NCI-H460 (cell line): ENCODE measurements around the gene TRIM61. TPM values are rescaled to one million over a fixed set of nuclear protein-coding genes. Genes with fewer than 3 reads are reported as not detected.
"Not testable (repeated sequence)": the region's sequence is repeated elsewhere in the genome, so short reads cannot be mapped to it uniquely, and the experiment has no call there.

Experiments
- DNase-seq: peaks from one replicate; pipeline ENCODE4 v3.0.0-alpha.2; 2016; ENCODE audit warnings: low read depth; ENCODE audit errors: extremely low read depth
- total RNA-seq: library from RNA; depleted of rRNA; stranded (reverse); fragments of >200 nt; shearing (Covaris generic); gene quantifications from 2 replicates; pipeline ENCODE4 v1.2.3, GENCODE V29; 2014

The TRIM61 gene
- total RNA-seq, 1 experiment from 2014 or later: not detected

GRCh38 chr4:164959421-164959820, 18.0 kb downstream of the TRIM61 start:
- DNase-seq: not testable (repeated sequence)

DNA sequence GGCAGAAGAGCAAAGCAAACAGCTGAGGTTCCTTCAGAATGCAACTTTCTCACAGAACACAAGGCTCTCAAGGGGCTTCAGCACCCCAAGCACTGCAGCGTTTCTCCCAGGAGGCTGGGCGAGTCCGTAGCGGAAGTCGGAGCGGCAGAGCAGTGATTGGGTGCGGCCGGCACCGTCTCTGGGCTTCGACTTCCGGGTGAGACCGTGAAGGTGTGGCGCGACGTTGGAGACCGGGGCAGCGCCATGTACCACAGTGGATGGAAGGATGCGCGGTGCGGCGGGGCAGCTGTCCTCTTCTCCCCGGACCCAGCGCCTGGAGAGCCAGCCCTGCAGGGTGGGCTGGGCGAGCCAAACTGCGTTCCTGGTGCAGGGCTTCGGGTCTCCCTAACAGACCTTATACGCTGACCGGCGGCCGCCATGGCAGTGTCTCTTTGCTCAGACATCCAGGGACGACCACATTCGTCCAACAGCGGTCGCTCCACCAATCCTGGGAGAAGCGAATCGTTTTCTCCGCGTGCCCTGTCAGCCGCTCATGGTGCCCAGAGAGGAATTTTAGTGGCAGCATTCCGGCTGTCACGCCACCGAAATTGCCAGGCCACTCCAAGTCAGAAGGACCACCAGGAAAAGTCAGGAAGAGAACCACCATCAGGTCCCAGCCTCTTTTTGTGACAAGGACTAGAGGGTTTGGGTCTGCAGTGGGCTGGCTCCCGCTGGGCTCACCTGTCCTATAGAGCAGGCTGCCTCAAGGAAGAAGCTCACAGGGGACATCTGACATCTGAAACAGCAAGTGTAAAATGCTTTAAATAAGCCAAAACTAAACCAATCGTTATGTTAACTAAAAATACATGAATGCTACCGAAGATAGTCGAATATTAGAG, 20.5 kb downstream of the TRIM61 start:
- DNase-seq: peak; percentile 61

- no peak for DNase-seq
These were observed 22.2 kb downstream of the TRIM61 start for GRCh38 chr4:164955107-164955805.

- no peak for DNase-seq
These were observed 24.9 kb downstream of the TRIM61 start for GRCh38 chr4:164952551-164952950.

DNA sequence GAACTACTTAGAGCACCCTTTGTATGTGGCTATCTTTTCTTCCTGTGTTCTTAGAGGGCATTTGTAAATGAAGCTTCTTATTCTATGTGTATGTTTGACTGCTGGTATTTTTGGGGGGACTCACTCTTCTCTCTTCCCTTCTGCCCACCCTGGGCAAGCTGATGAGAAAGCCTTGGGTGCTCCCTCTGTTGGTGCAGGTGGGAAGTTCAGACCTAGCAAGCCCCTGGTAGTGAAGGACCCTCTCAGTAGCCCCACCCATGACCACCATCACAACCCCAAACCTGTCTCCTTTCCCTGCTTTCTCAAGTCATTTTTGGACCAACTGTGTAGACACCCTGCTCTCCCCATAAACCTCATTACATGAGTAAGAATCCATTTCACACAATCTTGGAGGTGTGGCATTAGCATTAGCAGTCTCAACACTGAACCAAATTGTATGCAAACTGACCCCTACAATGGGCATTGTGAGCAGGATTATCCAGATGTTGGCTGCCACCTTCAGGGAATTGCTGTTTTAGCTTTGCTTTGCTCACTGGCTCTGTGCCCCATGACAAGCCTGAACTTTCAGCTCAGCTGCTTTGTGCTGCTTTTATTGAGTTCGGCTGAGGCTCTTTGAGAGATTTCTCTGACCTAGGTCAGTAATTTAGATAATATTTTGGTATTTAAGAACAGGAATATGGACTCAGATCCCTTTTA, 27.9 kb downstream of the TRIM61 start:
- no peak for DNase-seq

DNA sequence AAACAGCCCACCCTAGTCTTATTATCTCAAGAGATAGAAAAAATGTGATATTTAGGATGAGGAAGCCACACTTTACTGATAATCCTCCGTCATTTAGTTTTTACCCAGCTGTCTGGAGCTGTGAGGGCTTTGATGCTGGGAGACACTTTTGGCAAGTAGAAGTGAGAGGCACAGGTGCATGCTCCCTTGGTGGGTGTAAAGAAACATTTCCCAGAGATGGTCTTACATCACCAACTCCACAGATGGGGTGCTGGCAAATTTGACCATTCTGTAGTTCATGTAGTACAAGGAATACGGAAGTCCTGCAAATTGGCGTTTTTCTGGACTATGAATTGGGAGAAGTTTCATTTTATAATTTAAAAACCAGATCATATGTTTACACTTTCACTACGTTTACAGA, 28.5 kb downstream of the TRIM61 start:
- no peak for DNase-seq

- not testable (repeated sequence) for DNase-seq
These were observed 29.5 kb downstream of the TRIM61 start for GRCh38 chr4:164948006-164948405.

DNA sequence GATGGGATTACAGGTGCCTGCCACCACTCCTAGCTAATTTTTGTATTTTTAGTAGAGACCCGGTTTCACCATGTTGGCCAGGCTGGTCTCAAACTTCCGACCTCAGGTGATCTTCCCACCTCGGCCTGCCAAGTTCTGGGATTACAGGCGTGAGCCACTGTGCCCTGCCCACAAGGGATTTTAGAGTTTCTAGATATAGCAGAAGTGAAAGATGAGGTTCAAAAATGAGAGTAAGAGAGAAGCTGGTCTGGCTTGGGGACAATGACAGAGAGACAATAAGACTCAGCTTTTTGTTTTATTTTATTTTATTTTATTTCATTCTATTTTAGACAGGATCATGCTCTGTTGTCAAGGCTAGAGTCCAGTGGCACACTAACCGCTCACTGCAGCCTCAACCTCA, 30.6 kb downstream of the TRIM61 start:
- DNase-seq: no peak

GRCh38 chr4:164945146-164945545, 32.3 kb downstream of the TRIM61 start:
- no peak for DNase-seq

DNA sequence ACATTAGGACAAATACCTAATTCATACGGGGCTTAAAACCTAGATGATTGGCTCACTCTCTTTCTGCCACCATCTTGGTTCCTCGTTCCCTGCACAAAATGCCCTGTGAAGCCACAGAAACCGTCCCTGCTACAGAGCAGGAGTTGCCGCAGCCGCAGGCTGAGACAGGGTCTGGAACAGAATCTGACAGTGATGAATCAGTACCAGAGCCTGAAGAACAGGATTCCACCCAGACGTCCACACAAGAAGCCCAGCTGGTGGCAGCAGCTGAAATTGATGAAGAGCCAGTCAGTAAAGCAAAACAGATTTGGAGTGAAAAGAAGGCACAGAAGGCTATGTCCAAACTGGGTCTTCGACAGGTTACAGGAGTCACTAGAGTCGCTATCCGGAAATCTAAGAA, 34.3 kb downstream of the TRIM61 start:
- DNase-seq: no peak

DNA sequence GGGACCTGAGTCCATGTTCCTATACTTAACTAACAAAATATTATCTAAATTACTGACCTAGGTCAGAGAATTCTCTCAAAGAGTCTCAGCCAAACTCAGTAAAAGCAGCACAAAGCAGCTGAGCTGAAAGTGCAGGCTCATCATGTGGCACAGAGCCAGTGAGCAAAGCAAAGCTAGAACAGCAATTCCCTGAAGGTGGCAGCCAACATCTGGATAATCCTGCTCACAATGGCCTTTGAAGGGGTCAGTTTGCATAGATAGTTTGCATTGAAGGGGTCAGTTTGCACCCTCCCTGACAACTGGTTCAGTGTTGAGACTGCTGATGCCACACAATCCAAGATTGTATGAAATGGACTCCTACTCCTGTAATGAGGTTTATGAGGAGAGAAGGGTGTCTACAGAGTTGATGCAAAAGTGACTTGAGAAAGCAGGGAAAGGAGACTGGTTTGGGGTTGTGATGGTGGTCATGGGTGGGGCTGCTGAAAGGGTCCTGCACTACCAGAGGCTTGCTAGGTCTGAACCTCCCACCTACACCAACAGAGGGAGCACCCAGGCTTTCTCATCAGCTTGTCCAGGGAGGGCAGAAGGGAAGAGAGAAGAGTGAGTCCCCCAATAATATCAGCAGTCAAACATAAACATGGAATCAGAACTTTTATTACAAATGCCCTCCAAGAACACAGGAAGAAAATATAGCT, 39.7 kb downstream of the TRIM61 start:
- DNase-seq: peak; percentile 8

- DNase-seq: not testable (repeated sequence)
These were observed 41.4 kb downstream of the TRIM61 start for GRCh38 chr4:164935865-164936606.

DNA sequence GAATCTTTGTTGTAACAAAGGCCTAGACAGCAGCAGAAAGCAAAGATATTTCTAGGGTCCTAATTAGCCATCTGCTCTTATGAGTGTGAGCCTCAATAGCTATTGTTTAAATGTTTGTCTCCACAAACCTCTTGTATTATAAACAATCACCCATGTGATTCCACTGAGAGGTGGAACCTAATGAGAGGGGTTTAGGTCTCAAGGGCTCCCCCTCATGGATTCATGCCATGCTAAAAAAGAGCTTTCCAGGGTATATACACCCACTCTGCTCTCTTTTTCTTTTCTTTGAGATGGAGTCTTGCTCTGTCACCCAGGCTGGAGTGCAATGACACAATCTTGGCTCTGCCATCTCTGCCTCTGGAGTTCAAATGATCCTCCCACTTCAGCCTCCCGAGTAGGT, 42.1 kb downstream of the TRIM61 start:
- DNase-seq: no peak

- no peak for DNase-seq
These were observed 44.2 kb downstream of the TRIM61 start for GRCh38 chr4:164933244-164933643.

- DNase-seq: no peak
These were observed 45.7 kb downstream of the TRIM61 start for GRCh38 chr4:164931551-164932324.

GRCh38 chr4:164930647-164931046, 46.8 kb downstream of the TRIM61 start:
- DNase-seq: no peak

GRCh38 chr4:164927101-164927500, 50.4 kb downstream of the TRIM61 start:
- not testable (repeated sequence) for DNase-seq

DNA sequence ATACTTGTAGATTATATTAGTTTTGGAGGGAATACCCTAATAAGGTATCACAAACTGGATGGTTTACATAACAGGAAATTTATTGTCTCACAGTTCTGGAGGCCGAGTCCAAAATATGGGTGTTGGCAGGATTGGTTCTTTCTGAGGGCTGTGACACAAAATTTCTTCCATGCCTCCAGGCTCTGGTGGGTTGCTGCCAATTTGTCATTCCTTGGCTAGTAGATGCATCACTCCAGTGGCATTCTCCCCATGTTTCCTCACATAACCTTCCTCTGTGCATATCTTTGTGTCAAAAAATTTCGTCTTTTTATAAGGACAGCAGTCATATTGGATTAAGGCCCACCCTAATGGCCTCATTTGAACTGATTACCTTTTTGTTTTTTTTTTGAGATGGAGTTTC, 51.2 kb downstream of the TRIM61 start:
- no peak for DNase-seq

DNA sequence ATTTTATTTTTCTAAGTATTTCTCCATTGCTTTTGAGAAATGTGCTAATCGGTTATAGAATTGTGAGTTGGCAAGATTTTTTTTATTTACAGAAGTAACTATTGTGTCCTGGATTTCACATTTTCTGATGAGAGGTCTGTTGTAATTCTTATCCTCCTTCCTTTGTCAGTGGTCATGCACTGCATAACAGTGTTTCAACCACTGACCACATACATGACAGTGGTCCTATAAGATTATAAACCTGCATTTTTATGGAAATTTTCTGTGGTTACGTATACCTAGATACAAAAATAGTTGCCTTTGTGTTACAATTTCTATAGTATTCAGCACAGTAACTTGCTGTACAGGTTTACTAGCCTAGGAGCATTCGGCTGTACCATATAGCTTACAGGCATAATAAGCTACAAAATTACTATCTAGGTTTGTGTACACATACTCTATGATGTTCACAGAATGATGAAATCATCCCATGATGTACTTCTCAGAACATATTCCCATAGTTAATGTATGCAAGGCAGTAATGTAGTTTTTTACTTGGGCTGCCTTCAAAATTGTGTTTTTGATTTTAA, 52.7 kb downstream of the TRIM61 start:
- DNase-seq: no peak
